Upper lobe of left lung (tissue), 6 donors: ENCODE results near the gene CYB5R3. TPM values are rescaled to one million over a fixed set of nuclear protein-coding genes. Genes with fewer than 3 reads are reported as not detected.

ENCODE experiments used
- ATAC-seq, 2 donors: fragments of 200-7000 bp; cut with Tn5 transposase; one replicate each; pipeline ENCODE4 v1.9.1; 2022; ENCODE audit warnings: mild to moderate bottlenecking in 2 of 2, moderate library complexity in 2 of 2; ENCODE audit not compliant: low FRiP score in 2 of 2
- DNase-seq, 2 donors: peaks; one replicate each; pipeline ENCODE4 v3.0.0-alpha.2; 2019 to 2020
- H3K27ac ChIP-seq, 4 donors: fragments of 200-600 bp; sonication (generic); one replicate each; pipeline ENCODE4 v1.5.1; 2016 to 2019
- H3K27me3 ChIP-seq, 4 donors: fragments of 200-600 bp; sonication (generic); one replicate each; pipeline ENCODE4 v1.5.1; 2017 to 2019
- H3K36me3 ChIP-seq, 4 donors: fragments of 200-600 bp; sonication (generic); one replicate each; pipeline ENCODE4 v1.5.1; 2016 to 2019
- H3K4me1 ChIP-seq, 4 donors: fragments of 200-600 bp; sonication (generic); one replicate each; pipeline ENCODE4 v1.5.1; 2018 to 2019
- H3K4me3 ChIP-seq, 4 donors: fragments of 200-600 bp; sonication (generic); one replicate each; pipeline ENCODE4 v1.5.1; 2017 to 2019; ENCODE audit warnings: mild to moderate bottlenecking in 2 of 4, moderate library complexity in 1 of 4
- H3K9me3 ChIP-seq, 4 donors: fragments of 200-600 bp; sonication (generic); one replicate each; pipeline ENCODE4 v1.5.1; 2018 to 2019
- CTCF ChIP-seq, 6 experiments: fragments of 450-650 bp in 4 of 6; fragments of 200-600 bp in 2 of 6; sonication (generic) in 2 of 6; IDR thresholded peaks; one replicate each; pipeline ENCODE4 v1.5.1; 2016 to 2019; ENCODE audit warnings: antibody characterized with exemption in 6 of 6
- EP300 ChIP-seq, 4 donors: sonication (generic); formaldehyde crosslinking; IDR thresholded peaks; one replicate each; pipeline ENCODE4 v1.5.1; 2017; ENCODE audit warnings: antibody characterized with exemption in 4 of 4, control low read depth in 2 of 4
- POLR2A ChIP-seq, 4 donors: fragments of 450-650 bp; IDR thresholded peaks; one replicate each; pipeline ENCODE4 v1.5.1; 2016 to 2017; ENCODE audit warnings: antibody characterized with exemption in 4 of 4, mild to moderate bottlenecking in 2 of 4
- POLR2AphosphoS5 ChIP-seq, 2 donors: sonication (generic); formaldehyde crosslinking; IDR thresholded peaks; one replicate each; pipeline ENCODE4 v1.5.1; 2017; ENCODE audit warnings: antibody characterized with exemption in 2 of 2
- WGBS, 2 donors: methylation state at CpG; one replicate each; pipeline ENCODE4 v1.1.5; 2017 to 2018; 5-methylcytosine and 5-hydroxymethylcytosine counted together
- total RNA-seq, 6 donors: library from RNA; depleted of rRNA in 4 of 6; stranded (reverse); fragments of >200 nt in 4 of 6; gene quantifications; one replicate each; pipeline versions ENCODE4 v1.1.0 to v1.2.1, GENCODE V29; 2016 to 2021
- donor health status: DM: no; HTN: no; CAD: no; lungs with moderate emphysema.
- donor health status: DM: no; HTN: yes; CAD: no; lungs with severe emphysema.

The CYB5R3 gene
- total RNA-seq, 6 donors from 2014 or later: 79.6 to 265 (median 220) TPM

- 96 to 100% methylated on average over 4 to 8 of the region's 12 CpGs for WGBS, 2 donors
- Histone ChIP-seq H3K4me3 (no peak overlapping the region), H3K36me3 (peaks cover 7 to 49% (median 27%) of the 10 kb centered on the region in 4 donors), H3K9me3 (no peaks in the 10 kb centered on the region), H3K27ac (peak overlapping the region in 2 of 4 donors; percentile 44 to 48), H3K27me3 (no peaks in the 10 kb centered on the region), H3K4me1 (peaks cover 8 to 33% (median 20%) of the 10 kb centered on the region in 4 donors)
- DNase-seq: no peak
- TF ChIP-seq POLR2A (IDR thresholded peaks at IDR 0.05) (no peak), POLR2AphosphoS5 (IDR thresholded peaks at IDR 0.05) (no peak), CTCF (IDR thresholded peaks at IDR 0.05) (no peak), EP300 (IDR thresholded peaks at IDR 0.05) (no peak)
- ATAC-seq: no peak
Observed at GRCh38 chr22:42637555-42637954, 11.6 kb downstream of the CYB5R3 start.

- H3K36me3 ChIP-seq: peaks cover 12 to 59% (median 37%) of the 10 kb centered on the region in 4 donors
- TF ChIP-seq POLR2A (IDR thresholded peaks at IDR 0.05) (no peak), POLR2AphosphoS5 (IDR thresholded peaks at IDR 0.05) (no peak), CTCF (IDR thresholded peaks at IDR 0.05) (no peak), EP300 (IDR thresholded peaks at IDR 0.05) (no peak)
- H3K27me3 ChIP-seq: no peaks in the 10 kb centered on the region
- no peak overlapping the region for H3K4me3 ChIP-seq
- WGBS, 2 donors: 96 to 98% methylated on average over 4 to 17 of the region's 17 CpGs
- H3K4me1 ChIP-seq: peaks cover 3 to 23% (median 11%) of the 10 kb centered on the region in 4 donors
- DNase-seq (peak in 1 of 2 donors; percentile 75), ATAC-seq (no peak)
- peak overlapping the region in 1 of 4 donors; percentile 72 for H3K27ac ChIP-seq
- no peaks in the 10 kb centered on the region for H3K9me3 ChIP-seq
Observed at GRCh38 chr22:42636506-42636905, 12.7 kb downstream of the CYB5R3 start.

- DNase-seq (peak in 1 of 2 donors; percentile 61), ATAC-seq (peak; percentile 57 to 85)
- TF ChIP-seq POLR2A (IDR thresholded peaks at IDR 0.05): no peak
- no peak for TF ChIP-seq CTCF (IDR thresholded peaks at IDR 0.05)
- TF ChIP-seq EP300 (IDR thresholded peaks at IDR 0.05): peak in 1 of 4 donors; percentile 34
- peak in 1 of 2 donors; percentile 47 for TF ChIP-seq POLR2AphosphoS5 (IDR thresholded peaks at IDR 0.05)
- peak overlapping the region; percentile 53 to 72 (median 57) for H3K27ac ChIP-seq
- no peak overlapping the region for H3K4me3 ChIP-seq
- 59 to 72% methylated on average over 3 of the region's 3 CpGs for WGBS, 2 donors
- no peaks in the 10 kb centered on the region for H3K9me3 ChIP-seq
- peaks cover 16 to 69% (median 47%) of the 10 kb centered on the region in 4 donors for H3K36me3 ChIP-seq
- H3K27me3 ChIP-seq: no peaks in the 10 kb centered on the region
- peaks cover 3 to 19% (median 10%) of the 10 kb centered on the region in 4 donors for H3K4me1 ChIP-seq
Observed at GRCh38 chr22:42635531-42635930, 13.7 kb downstream of the CYB5R3 start.

GRCh38 chr22:42633013-42633412, 16.2 kb downstream of the CYB5R3 start:
- Histone ChIP-seq H3K4me3 (no peak overlapping the region), H3K9me3 (no peaks in the 10 kb centered on the region), H3K36me3 (peaks cover 29 to 94% (median 72%) of the 10 kb centered on the region in 4 donors), H3K27me3 (no peaks in the 10 kb centered on the region), H3K27ac (no peak overlapping the region), H3K4me1 (peaks cover 3 to 15% (median 7%) of the 10 kb centered on the region in 4 donors)
- 91 to 95% methylated on average over 9 of the region's 9 CpGs for WGBS, 2 donors
- DNase-seq (peak in 1 of 2 donors; percentile 41), ATAC-seq (no peak)
- TF ChIP-seq POLR2A (IDR thresholded peaks at IDR 0.05) (no peak), CTCF (IDR thresholded peaks at IDR 0.05) (no peak), POLR2AphosphoS5 (IDR thresholded peaks at IDR 0.05) (no peak), EP300 (IDR thresholded peaks at IDR 0.05) (no peak)

- Histone ChIP-seq H3K4me1 (peaks cover 3 to 15% (median 7%) of the 10 kb centered on the region in 4 donors), H3K4me3 (no peak overlapping the region), H3K36me3 (peaks cover 37 to 98% (median 81%) of the 10 kb centered on the region in 4 donors), H3K27me3 (no peaks in the 10 kb centered on the region), H3K27ac (peak overlapping the region in 1 of 4 donors; percentile 6), H3K9me3 (no peaks in the 10 kb centered on the region)
- DNase-seq (no peak), ATAC-seq (no peak)
- WGBS, 2 donors: 84 to 85% methylated on average over 13 of the region's 13 CpGs
- TF ChIP-seq POLR2AphosphoS5 (IDR thresholded peaks at IDR 0.05) (no peak), CTCF (IDR thresholded peaks at IDR 0.05) (peak in 1 of 6 experiments; percentile 10), EP300 (IDR thresholded peaks at IDR 0.05) (no peak), POLR2A (IDR thresholded peaks at IDR 0.05) (no peak)
Observed at GRCh38 chr22:42632096-42632495, 17.1 kb downstream of the CYB5R3 start.
